HG03060 (cell line): Measurements from ENCODE around the gene ITPR1.
A peak's percentile ranks its signal among the peaks of the same experiment; 100 is the strongest.

Experiments
- ATAC-seq: cut with Tn5 transposase; IDR thresholded peaks from one replicate; pipeline ENCODE4 v1.9.1; 2021; ENCODE audit warnings: low read depth, moderate number of reproducible peaks; ENCODE audit not compliant: unreplicated experiment

ITPR1 gene

GRCh38 chr3:4707324-4707723, 214.2 kb downstream of the ITPR1 start:
- ATAC-seq = no peak

GRCh38 chr3:4708230-4708629, 215.1 kb downstream of the ITPR1 start:
- no peak for ATAC-seq

- ATAC-seq = no peak
Measured at GRCh38 chr3:4709341-4709740, 216.2 kb downstream of the ITPR1 start.

- ATAC-seq = no peak
Measured at GRCh38 chr3:4710191-4710590, 217.0 kb downstream of the ITPR1 start.

- peak; percentile 10 for ATAC-seq
Measured at GRCh38 chr3:4711680-4711992, 218.5 kb downstream of the ITPR1 start.

GRCh38 chr3:4712109-4712508, 219.0 kb downstream of the ITPR1 start:
- no peak for ATAC-seq

GRCh38 chr3:4714045-4714444, 220.9 kb downstream of the ITPR1 start:
- no peak for ATAC-seq

- ATAC-seq = no peak
Measured at GRCh38 chr3:4716266-4716665, 223.1 kb downstream of the ITPR1 start.

- ATAC-seq = no peak
Measured at GRCh38 chr3:4716706-4717362, 223.7 kb downstream of the ITPR1 start.

- ATAC-seq = no peak
Measured at GRCh38 chr3:4717363-4717740, 224.2 kb downstream of the ITPR1 start.

GRCh38 chr3:4718179-4718736, 225.1 kb downstream of the ITPR1 start:
- no peak for ATAC-seq

GRCh38 chr3:4719046-4719501, 225.9 kb downstream of the ITPR1 start:
- no peak for ATAC-seq

- ATAC-seq = no peak
Measured at GRCh38 chr3:4720316-4721075, 227.3 kb downstream of the ITPR1 start.

GRCh38 chr3:4721511-4721911, 228.4 kb downstream of the ITPR1 start:
- ATAC-seq = no peak

- peak; percentile 60 for ATAC-seq
Measured at GRCh38 chr3:4722103-4722502, 229.0 kb downstream of the ITPR1 start.

GRCh38 chr3:4724051-4724629, 231.0 kb downstream of the ITPR1 start:
- ATAC-seq = no peak

GRCh38 chr3:4726549-4726948, 233.4 kb downstream of the ITPR1 start:
- ATAC-seq = no peak

GRCh38 chr3:4729061-4729973, 236.2 kb downstream of the ITPR1 start:
- no peak for ATAC-seq

GRCh38 chr3:4730719-4731118, 237.6 kb downstream of the ITPR1 start:
- no peak for ATAC-seq

- ATAC-seq = no peak
Measured at GRCh38 chr3:4731543-4732111, 238.5 kb downstream of the ITPR1 start.
